Mesenchymal stem cell (in vitro differentiated cells and primary cell): ENCODE data around the gene PANK4.
"Not testable (repeated sequence)": the region's sequence is repeated elsewhere in the genome, so short reads cannot be mapped to it uniquely, and the experiment has no call there.

Experiments
- DNase-seq: peaks from one replicate; pipeline ENCODE4 v3.0.0-alpha.2; 2013
- H2AFZ ChIP-seq: one replicate; pipeline ENCODE4 v1.6.1; 2013; ENCODE audit warnings: low read depth, mild to moderate bottlenecking, control low read depth, inconsistent platforms, low read length, moderate library complexity
- H2AK5ac ChIP-seq: 2 replicates; pipeline ENCODE4 v1.6.1; 2013; ENCODE audit warnings: low read length, moderate library complexity, mild to moderate bottlenecking, inconsistent platforms; ENCODE audit not compliant: severe bottlenecking
- H2BK120ac ChIP-seq: one replicate; pipeline ENCODE4 v1.6.1; 2013; ENCODE audit warnings: low read depth, mild to moderate bottlenecking, inconsistent platforms, low read length, moderate library complexity
- H2BK12ac ChIP-seq, 2 experiments: one replicate each; pipeline ENCODE4 v1.6.1; 2013; ENCODE audit warnings: inconsistent platforms in 2 of 2, low read length in 2 of 2, mild to moderate bottlenecking in 2 of 2, moderate library complexity in 2 of 2, control low read depth in 1 of 2
- H2BK15ac ChIP-seq: one replicate; pipeline ENCODE4 v1.6.1; 2013; ENCODE audit warnings: mild to moderate bottlenecking, low read depth, inconsistent platforms; ENCODE audit not compliant: poor library complexity, severe bottlenecking
- H2BK5ac ChIP-seq: 2 replicates; pipeline ENCODE4 v1.6.1; 2013; ENCODE audit warnings: low read depth, mild to moderate bottlenecking, low read length, control low read depth, inconsistent platforms; ENCODE audit not compliant: poor library complexity, severe bottlenecking
- H3K14ac ChIP-seq, 2 experiments: one replicate each; pipeline ENCODE4 v1.6.1; 2013; ENCODE audit warnings: inconsistent platforms in 2 of 2, low read length in 2 of 2, control low read depth in 1 of 2, mild to moderate bottlenecking in 1 of 2, moderate library complexity in 1 of 2
- H3K18ac ChIP-seq, 2 experiments: one replicate each; pipeline ENCODE4 v1.6.1; 2013; ENCODE audit warnings: inconsistent platforms in 2 of 2, low read length in 2 of 2, control low read depth in 1 of 2, low read depth in 1 of 2, mild to moderate bottlenecking in 1 of 2
- H3K23ac ChIP-seq, 2 experiments: one replicate each; pipeline ENCODE4 v1.6.1; 2013; ENCODE audit warnings: inconsistent platforms in 2 of 2, low read length in 2 of 2, mild to moderate bottlenecking in 2 of 2, moderate library complexity in 2 of 2, control low read depth in 1 of 2
- H3K27ac ChIP-seq: 2 replicates; pipeline ENCODE4 v1.5.1; 2013; ENCODE audit warnings: mild to moderate bottlenecking, moderate library complexity, low read length, control low read depth, inconsistent platforms; ENCODE audit not compliant: poor library complexity, severe bottlenecking
- H3K27me3 ChIP-seq, 2 experiments: 2 replicates each; pipeline versions ENCODE4 v1.6.1 to v1.7.0; 2013; ENCODE audit warnings: low read length in 2 of 2, mild to moderate bottlenecking in 2 of 2, moderate library complexity in 2 of 2, control low read depth in 1 of 2, inconsistent platforms in 1 of 2; ENCODE audit not compliant: control insufficient read depth in 1 of 2, insufficient read depth in 1 of 2
- H3K36me3 ChIP-seq, 2 experiments: 2 replicates each; pipeline versions ENCODE4 v1.6.1 to v1.7.0; 2013; ENCODE audit warnings: low read length in 2 of 2, control low read depth in 1 of 2, inconsistent platforms in 1 of 2, low read depth in 1 of 2, mild to moderate bottlenecking in 1 of 2; ENCODE audit not compliant: insufficient read depth in 2 of 2, control insufficient read depth in 1 of 2
- H3K4ac ChIP-seq, 2 experiments: one replicate each; pipeline ENCODE4 v1.6.1; 2013; ENCODE audit warnings: inconsistent platforms in 2 of 2, low read length in 2 of 2, mild to moderate bottlenecking in 2 of 2, moderate library complexity in 2 of 2, control low read depth in 1 of 2, low read depth in 1 of 2
- H3K4me1 ChIP-seq: 2 replicates; pipeline ENCODE4 v1.6.1; 2013; ENCODE audit warnings: low read depth, low read length, control low read depth; ENCODE audit not compliant: control insufficient read depth, insufficient read depth
- H3K4me2 ChIP-seq: 2 replicates; pipeline ENCODE4 v1.6.1; 2013; ENCODE audit warnings: low read length, mild to moderate bottlenecking, inconsistent platforms; ENCODE audit not compliant: poor library complexity, severe bottlenecking
- H3K4me3 ChIP-seq, 2 experiments: 2 replicates each; pipeline versions ENCODE4 v1.5.1 to v1.7.0; 2013; ENCODE audit warnings: low read length in 2 of 2, mild to moderate bottlenecking in 2 of 2, control low read depth in 1 of 2, low read depth in 1 of 2; ENCODE audit not compliant: insufficient read depth in 1 of 2
- H3K79me1 ChIP-seq: replicated peaks from 2 replicates; pipeline ENCODE4 v1.6.1; 2013; ENCODE audit warnings: mild to moderate bottlenecking, control low read depth, low read length, inconsistent platforms; ENCODE audit not compliant: poor library complexity, severe bottlenecking
- H3K9ac ChIP-seq: 2 replicates; pipeline ENCODE4 v1.7.0; 2013; ENCODE audit warnings: mild to moderate bottlenecking, low read length, moderate library complexity
- H3K9me3 ChIP-seq: 2 replicates; pipeline ENCODE4 v1.7.0; 2013; ENCODE audit warnings: mild to moderate bottlenecking, low read length; ENCODE audit not compliant: control insufficient read depth
- H4K8ac ChIP-seq: one replicate; pipeline ENCODE4 v1.6.1; 2013; ENCODE audit warnings: inconsistent platforms, mild to moderate bottlenecking, low read length, moderate library complexity
- H4K91ac ChIP-seq: one replicate; pipeline ENCODE4 v1.6.1; 2013; ENCODE audit warnings: mild to moderate bottlenecking, low read length, inconsistent platforms
- WGBS: methylation state at CpG from one replicate; pipeline ENCODE4 v1.1.7; 2013; ENCODE audit warnings: mixed read lengths; 5-methylcytosine and 5-hydroxymethylcytosine counted together

PANK4 gene

DNA sequence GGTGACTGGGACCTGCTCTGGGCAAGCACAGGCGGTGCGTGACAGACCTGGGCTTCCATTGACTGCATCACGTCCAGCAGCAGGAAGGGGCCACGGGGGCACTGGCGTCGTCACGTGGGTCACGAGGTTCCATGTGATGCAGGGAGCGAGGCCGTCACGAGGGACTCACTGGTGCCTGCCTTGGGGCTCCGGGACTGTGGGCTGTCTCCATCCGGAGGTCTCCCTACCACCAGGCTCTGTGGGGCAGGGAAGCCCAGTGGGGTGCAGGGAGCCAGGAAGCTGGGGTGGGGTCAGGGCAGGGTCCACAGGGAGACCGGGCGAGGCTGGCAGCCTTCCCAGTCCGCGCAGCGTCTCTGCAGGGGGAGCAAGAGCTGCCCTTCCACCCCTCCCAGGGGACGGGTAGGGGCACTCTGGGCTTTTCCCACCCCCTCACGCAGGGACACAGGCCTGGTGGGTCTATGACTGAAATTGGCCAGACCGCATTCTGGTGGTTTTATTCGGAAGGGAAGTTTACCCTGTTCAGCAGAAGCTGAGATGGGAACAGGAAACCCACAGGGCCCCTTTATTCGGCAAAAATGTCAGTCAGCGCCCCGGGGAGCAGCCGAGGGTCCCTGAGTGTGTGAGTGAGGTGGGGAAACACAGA is 29.4 kb upstream of the PANK4 start:
- Histone ChIP-seq H3K14ac (no peak overlapping the region), H3K9ac (peak overlapping the region; percentile 95), H2BK15ac (no peak overlapping the region), H2AK5ac (no peak overlapping the region), H3K9me3 (no peaks in the 10 kb centered on the region), H2BK120ac (no peak overlapping the region), H3K27ac (peak overlapping the region; percentile 31), H3K4me1 (peaks cover 42% of the 10 kb centered on the region), H2BK5ac (no peak overlapping the region), H4K8ac (no peak overlapping the region), H3K79me1 (peaks cover 14% of the 10 kb centered on the region), H4K91ac (no peak overlapping the region), H2AFZ (no peak overlapping the region), H3K36me3 (peaks cover 23 to 26% of the 10 kb centered on the region in 2 experiments), H3K18ac (no peak overlapping the region), H3K4ac (no peak overlapping the region), H3K27me3 (no peaks in the 10 kb centered on the region), H3K23ac (no peak overlapping the region), H3K4me3 (peak overlapping the region; percentile 45 to 91), H2BK12ac (no peak overlapping the region), H3K4me2 (peak overlapping the region; percentile 73)
- 83% methylated on average over 26 of the region's 26 CpGs for WGBS
- no peak for DNase-seq

DNA sequence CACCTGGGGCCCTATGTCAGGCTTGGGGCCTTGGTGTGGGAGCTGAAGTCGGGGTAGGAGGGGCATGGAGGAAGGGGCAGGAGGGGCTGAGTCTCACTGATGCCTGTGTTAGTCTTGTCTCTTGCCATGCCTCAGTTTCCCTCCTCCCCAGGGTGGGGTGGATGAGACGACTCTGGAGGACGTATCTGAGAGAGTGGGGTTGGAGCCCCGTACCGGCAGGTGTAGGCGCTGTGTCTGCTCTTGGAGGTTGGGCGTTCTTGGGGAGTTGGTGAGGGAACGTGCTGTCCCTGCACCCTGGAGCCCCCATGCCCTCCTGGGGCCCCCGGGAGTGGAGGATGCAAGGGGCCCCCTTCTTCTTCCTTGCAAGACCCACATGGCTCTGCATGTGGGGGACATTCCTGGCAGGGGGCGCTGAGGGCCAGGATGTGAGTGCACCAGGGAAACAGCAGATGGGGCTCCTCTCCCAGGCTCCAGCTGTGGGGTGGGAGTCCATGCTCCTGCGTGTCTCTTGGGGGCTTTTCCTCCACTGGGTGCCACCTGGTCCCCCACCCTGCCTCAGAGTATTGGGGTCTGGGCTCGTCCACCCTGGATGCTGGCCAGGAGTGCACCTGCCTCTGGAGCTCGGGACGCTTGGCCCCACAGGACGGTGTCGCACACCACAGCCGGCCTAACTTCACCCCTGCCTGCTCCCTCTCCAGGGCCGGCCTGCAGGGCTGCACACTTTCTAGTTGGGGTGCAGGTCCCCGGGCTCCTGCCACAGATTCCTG is 28.4 kb upstream of the PANK4 start:
- Histone ChIP-seq H3K4me1 (peaks cover 42% of the 10 kb centered on the region), H3K18ac (no peak overlapping the region), H3K9ac (no peak overlapping the region), H2BK120ac (no peak overlapping the region), H3K4ac (no peak overlapping the region), H3K4me3 (no peak overlapping the region), H3K36me3 (peaks cover 16 to 17% of the 10 kb centered on the region in 2 experiments), H3K14ac (no peak overlapping the region), H3K27me3 (no peaks in the 10 kb centered on the region), H4K8ac (no peak overlapping the region), H3K9me3 (no peaks in the 10 kb centered on the region), H2BK15ac (no peak overlapping the region), H2AFZ (no peak overlapping the region), H2BK12ac (no peak overlapping the region), H4K91ac (no peak overlapping the region), H2AK5ac (no peak overlapping the region), H3K79me1 (peaks cover 14% of the 10 kb centered on the region), H3K27ac (no peak overlapping the region), H3K4me2 (no peak overlapping the region), H2BK5ac (no peak overlapping the region), H3K23ac (no peak overlapping the region)
- WGBS: 86% methylated on average over 19 of the region's 19 CpGs
- DNase-seq: no peak

DNA sequence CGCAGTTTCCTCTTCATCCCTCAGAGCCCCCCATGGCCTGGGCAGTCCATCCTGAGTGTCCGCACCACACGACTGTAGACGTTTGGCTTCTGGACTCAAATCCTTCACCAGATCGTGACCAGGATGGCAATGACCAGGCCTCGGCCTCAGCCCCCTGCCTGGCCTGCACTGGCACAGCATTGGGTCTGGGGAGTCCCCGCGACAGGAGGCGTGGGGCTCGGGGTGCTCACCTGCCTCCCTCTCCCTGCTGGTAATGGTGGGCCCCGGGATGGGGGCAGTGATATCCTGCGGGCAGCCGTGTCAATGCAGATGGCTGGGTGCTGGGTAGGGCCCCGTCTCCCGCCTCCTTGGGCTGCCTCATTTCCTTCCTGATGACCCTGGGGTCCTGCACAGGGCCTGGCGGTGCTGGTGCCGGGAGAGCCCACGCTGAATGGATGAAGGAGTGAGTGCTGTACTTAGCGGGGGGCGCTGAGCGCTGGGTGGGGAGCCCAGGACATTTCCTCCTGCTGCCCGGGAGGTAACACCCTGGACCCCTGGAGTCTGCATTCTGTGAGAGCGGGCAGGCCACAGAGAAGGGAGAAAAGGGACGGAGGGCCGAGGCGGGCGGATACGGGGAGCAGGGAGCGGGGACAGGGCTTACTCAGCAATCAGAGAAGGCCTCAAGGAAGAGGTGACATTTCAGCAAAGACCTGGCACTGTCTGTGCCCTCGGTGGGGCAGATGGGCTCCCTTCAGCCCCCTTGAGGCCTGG is 27.6 kb upstream of the PANK4 start:
- Histone ChIP-seq H3K27ac (no peak overlapping the region), H3K4me1 (peaks cover 41% of the 10 kb centered on the region), H4K91ac (no peak overlapping the region)

DNA sequence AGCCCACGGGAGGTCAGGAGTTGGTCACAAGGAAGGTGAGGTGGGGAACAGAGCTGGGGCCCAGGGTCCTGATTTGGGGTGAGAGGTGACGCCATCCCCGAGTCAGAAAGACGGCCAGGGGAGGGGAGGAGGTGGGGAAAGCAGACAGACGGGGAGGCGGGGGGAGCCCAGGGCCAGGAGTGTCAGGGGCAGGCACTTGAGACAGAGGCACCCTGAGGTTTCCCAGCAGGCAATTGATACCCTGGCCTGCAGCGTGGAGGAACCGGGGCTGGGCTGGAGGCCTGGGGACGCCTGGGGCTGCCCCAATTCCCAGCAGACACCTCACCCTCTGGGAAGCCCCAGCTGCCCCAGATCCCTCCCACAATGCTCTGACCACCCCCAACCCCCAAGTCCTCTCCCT is 26.7 kb upstream of the PANK4 start:
- not testable (repeated sequence) for H3K9ac ChIP-seq, H3K9me3 ChIP-seq, H3K14ac ChIP-seq, H3K23ac ChIP-seq, H3K36me3 ChIP-seq, H4K91ac ChIP-seq, H2AK5ac ChIP-seq, H3K4me2 ChIP-seq, H2BK5ac ChIP-seq, H3K27me3 ChIP-seq, H3K27ac ChIP-seq, H2AFZ ChIP-seq, H3K4ac ChIP-seq, H4K8ac ChIP-seq, H2BK12ac ChIP-seq, H2BK15ac ChIP-seq, H3K18ac ChIP-seq, DNase-seq, H3K4me3 ChIP-seq, H2BK120ac ChIP-seq
- 44% methylated on average over 5 of the region's 9 CpGs for WGBS
- peaks cover 12% of the 10 kb centered on the region for H3K79me1 ChIP-seq
- peaks cover 49% of the 10 kb centered on the region for H3K4me1 ChIP-seq

More for the DNA sequence above, 27.6 kb upstream of the PANK4 start:
- H3K9ac ChIP-seq: no peak overlapping the region
- H3K4me2 ChIP-seq: no peak overlapping the region
- DNase-seq: no peak
- no peaks in the 10 kb centered on the region for H3K9me3 ChIP-seq
- no peaks in the 10 kb centered on the region for H3K27me3 ChIP-seq
- H3K79me1 ChIP-seq: peaks cover 14% of the 10 kb centered on the region
- no peak overlapping the region for H2BK120ac ChIP-seq
- H3K4me3 ChIP-seq: no peak overlapping the region
- no peak overlapping the region for H4K8ac ChIP-seq
- H2BK5ac ChIP-seq: no peak overlapping the region
- H3K14ac ChIP-seq: no peak overlapping the region
- no peak overlapping the region for H2BK12ac ChIP-seq
- no peak overlapping the region for H2AFZ ChIP-seq
- no peak overlapping the region for H3K23ac ChIP-seq
- H3K36me3 ChIP-seq: peaks cover 9 to 12% of the 10 kb centered on the region in 2 experiments
- H3K4ac ChIP-seq: no peak overlapping the region
- WGBS: 83% methylated on average over 30 of the region's 30 CpGs
- no peak overlapping the region for H2AK5ac ChIP-seq
- no peak overlapping the region for H2BK15ac ChIP-seq
- H3K18ac ChIP-seq: no peak overlapping the region
